Hepatocyte (in vitro differentiated cells): ENCODE results near the gene ADAMTS2.

Experiments used
- CTCF ChIP-seq: fragments of 200-600 bp; sonication (generic); IDR thresholded peaks from 2 replicates; pipeline ENCODE4 v1.5.1; 2016; ENCODE audit warnings: antibody characterized with exemption, mild to moderate bottlenecking; ENCODE audit not compliant: poor library complexity
- EZH2 ChIP-seq: fragments of 200-600 bp; sonication (generic); IDR thresholded peaks from 2 replicates; pipeline ENCODE4 v1.6.1; 2016; ENCODE audit warnings: antibody characterized with exemption, mild to moderate bottlenecking, borderline replicate concordance
- EZH2phosphoT487 ChIP-seq: fragments of 200-600 bp; sonication (generic); IDR thresholded peaks from one replicate; pipeline ENCODE4 v1.6.1; 2018; ENCODE audit warnings: antibody characterized with exemption, mild to moderate bottlenecking, low read depth, moderate library complexity; ENCODE audit not compliant: unreplicated experiment, severe bottlenecking

GRCh38 chr5:179139111-179139935 is 205.9 kb downstream of the ADAMTS2 start:
- TF ChIP-seq EZH2 (no peak), CTCF (no peak), EZH2phosphoT487 (no peak)
